AG09319 (cell line): ENCODE measurements around the gene PRKAR2B.

Source experiments
- DNase-seq: peaks from one replicate; pipeline ENCODE4 v3.0.0-alpha.2; 2010; ENCODE audit warnings: low read depth; ENCODE audit errors: extremely low read depth
- TF ChIP-seq, protein P1 (sequence below): IDR thresholded peaks from 2 replicates; pipeline ENCODE4 v1.5.1; 2011; ENCODE audit warnings: low read depth, mild to moderate bottlenecking, inconsistent platforms, low read length, moderate library complexity

The PRKAR2B gene

DNA sequence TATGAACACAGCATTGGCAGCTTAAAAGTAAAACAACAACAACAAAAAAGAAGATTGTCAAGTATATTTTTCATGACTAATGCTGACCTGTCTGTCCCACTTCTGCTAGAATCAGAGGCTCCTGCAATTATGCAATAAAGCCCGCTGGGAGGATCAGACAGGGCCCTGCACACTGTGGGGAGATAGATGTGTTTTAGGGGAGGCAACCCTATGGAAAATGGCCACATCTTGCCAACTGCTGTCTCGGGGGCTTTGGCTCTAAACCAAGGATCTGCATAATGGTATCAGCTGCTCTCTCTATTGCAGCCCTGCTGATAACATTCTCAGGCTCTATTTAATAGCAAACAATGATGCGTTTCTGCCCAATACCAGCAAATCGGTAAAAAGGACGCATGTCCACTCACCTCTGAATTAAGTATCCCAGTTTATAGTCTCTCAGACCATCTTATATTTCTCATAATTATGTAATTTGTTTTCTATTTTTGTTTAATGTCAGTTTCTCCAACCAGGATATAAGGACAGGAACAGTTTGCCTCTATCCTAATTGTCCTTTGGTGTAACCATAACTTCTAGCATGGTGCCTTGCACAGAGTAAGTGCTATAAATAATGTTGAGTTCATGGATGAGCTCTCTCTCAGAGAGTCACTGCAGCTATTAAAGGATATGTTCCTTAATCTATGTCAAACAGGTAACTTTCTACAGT is 15.3 kb upstream of the PRKAR2B start:
- DNase-seq: no peak
- TF ChIP-seq, protein P1, sequence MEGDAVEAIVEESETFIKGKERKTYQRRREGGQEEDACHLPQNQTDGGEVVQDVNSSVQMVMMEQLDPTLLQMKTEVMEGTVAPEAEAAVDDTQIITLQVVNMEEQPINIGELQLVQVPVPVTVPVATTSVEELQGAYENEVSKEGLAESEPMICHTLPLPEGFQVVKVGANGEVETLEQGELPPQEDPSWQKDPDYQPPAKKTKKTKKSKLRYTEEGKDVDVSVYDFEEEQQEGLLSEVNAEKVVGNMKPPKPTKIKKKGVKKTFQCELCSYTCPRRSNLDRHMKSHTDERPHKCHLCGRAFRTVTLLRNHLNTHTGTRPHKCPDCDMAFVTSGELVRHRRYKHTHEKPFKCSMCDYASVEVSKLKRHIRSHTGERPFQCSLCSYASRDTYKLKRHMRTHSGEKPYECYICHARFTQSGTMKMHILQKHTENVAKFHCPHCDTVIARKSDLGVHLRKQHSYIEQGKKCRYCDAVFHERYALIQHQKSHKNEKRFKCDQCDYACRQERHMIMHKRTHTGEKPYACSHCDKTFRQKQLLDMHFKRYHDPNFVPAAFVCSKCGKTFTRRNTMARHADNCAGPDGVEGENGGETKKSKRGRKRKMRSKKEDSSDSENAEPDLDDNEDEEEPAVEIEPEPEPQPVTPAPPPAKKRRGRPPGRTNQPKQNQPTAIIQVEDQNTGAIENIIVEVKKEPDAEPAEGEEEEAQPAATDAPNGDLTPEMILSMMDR: no peak

DNA sequence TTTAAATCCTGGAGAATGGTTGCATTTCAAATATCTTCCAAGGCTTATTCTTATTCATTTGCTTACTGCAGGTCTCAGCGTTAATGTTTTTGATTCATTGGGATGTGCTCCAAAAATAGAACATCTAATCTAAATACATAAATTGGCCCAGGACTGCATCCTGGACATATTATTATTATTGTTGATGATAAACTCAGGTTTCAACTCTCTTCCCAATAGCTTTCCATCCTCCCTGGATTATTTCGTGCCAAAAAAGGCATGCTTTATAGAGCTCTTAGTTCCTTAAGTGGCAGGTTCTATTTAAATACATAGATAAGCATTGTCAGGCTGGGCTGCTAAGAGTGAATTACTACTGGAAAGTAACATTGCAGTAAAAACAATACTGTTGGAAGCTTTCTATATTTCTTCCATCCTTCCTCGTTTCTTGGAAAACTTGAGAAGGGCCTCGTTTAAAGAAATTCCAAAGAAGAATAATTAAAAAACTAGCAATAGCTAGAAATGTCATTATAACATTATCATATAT is 14.7 kb upstream of the PRKAR2B start:
- no peak for DNase-seq
- TF ChIP-seq, protein P1: no peak

DNA sequence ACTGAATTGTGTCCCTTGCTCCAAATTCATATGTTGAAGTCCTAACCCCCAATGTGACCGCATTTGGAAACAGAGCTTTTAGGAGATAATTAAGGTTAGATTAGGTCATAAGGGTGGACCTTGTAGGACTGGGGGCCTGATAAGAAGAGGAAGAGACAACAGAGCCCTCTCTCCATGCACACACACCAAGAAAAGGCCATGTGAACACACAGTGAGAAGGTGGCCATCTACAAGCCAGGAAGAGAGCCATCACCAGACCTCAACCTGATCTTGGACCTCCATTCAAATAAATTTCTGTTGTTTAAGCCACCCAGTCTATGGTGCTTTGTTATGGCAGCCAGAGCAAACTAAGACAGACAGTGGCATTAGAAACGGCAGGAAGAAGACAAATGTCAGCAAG is 12.5 kb upstream of the PRKAR2B start:
- TF ChIP-seq, protein P1: no peak
- DNase-seq: no peak

DNA sequence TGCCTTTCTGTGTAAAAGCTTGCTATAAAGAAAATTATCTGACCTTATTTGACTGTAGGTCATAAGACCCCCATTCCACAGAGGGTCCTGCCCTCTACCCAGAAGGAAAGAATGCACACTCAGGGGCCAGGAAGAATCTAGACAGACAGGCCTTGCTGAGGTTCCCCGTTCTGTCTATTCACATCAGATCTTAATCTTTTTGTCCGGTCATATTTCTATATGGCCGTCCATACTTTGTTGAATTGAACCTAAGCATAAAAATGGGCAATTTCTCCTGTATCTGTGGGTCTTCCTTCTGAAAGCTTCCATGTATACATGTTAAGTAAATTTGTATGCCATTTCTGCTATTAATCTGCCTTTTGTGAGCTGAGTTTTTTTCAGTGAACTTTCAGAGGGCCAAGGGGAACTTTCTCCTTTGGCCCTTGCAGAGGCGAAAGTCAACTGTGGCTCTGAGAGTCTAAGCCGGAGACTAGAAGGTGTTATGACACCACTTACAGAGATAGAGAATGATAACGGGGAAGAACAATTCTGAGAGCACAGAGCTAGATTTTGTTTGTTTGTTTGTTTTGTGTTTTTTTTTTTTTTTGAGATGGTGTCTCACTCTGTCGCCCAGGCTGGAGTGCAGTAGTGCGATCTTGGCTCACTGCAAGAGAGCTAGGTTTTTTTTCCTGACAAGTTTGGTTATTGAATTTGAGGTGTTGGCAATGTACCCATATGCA is 11.6 kb upstream of the PRKAR2B start:
- no peak for DNase-seq
- TF ChIP-seq, protein P1: no peak

DNA sequence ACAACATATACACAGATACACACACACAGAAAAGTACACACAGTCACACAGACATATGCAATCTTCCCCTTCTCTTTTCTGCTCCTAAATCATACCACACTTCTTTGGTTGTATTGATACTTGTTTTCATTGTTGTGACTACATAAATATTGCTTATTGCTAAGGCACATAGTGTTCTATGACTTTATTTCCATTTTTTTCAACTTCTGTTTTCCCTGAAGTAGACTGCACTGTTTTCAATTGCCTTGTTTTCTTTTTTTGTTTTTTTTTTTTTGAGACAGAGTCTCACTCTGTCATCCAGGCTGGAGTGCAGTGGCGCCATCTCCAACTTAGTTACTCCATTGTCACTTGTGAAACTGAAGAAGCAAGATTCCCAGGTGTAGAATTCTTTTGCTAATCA is 10.0 kb upstream of the PRKAR2B start:
- TF ChIP-seq, protein P1: no peak
- DNase-seq: no peak

DNA sequence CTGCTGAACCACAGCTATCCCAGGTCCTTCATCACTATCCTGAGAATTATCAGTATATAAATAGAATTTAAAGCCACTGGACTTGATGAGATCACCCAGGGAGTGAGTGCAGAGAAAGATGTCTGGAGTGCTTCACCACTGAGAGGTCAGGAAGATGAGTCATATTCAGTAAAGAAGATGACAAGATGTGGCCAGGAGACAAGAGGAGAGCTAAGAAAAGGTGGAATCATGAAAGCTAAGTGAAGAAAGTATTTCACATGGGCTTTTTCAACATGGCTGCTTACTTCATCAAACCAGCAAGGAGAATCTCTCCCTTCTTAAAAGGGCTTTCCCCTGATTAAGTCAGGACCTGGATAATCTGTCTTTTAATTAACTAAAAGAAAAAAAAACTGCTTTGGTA is 9.1 kb upstream of the PRKAR2B start:
- TF ChIP-seq, protein P1: no peak
- DNase-seq: no peak

DNA sequence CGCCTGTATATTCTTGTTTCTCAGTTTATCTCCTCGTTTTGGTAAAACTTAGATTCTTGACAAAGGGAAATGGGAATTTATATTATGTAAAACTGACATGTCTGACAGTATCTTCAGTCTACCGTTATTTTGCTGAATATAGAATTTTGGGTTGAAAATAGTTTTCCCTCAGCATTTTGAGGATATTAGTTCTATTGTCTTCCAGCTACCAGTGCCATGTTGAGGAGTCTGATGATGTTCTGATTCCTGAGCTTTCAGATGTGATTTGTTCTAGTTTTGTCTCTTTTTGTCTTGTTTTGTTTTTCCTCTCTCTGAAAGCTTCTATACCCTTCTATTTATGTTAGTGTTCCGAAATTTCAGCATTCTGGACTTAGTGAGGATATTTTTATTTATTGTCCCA is 8.0 kb upstream of the PRKAR2B start:
- DNase-seq: no peak
- TF ChIP-seq, protein P1: no peak
